Measurements from ENCODE around the gene ZCCHC9. TPM values are rescaled to one million over a fixed set of nuclear protein-coding genes. Genes with fewer than 3 reads are reported as not detected.

Gene ZCCHC9
- total RNA-seq, 6 donors from 2014 or later: 14.7 to 35.6 (median 18.3) TPM

DNA sequence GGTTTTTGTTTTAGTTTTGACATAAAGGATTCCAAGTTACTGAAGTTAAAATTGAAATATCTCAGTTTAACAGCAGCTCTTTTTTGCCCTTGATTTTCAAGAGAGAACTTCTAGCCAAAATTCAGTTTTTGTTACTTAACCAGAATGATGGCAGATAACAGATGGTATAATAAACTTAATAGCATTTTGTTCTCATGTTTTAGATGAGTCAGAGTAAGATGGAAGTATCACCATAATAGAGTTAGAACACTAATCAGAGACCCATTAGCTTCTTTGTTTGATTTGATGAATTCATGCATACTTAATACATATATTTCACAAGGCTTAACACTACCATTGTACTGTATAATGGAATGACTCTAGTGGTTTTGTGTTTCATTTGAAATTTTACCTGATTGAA lies 11.9 kb downstream of the ZCCHC9 start:
- TF ChIP-seq, protein P1, sequence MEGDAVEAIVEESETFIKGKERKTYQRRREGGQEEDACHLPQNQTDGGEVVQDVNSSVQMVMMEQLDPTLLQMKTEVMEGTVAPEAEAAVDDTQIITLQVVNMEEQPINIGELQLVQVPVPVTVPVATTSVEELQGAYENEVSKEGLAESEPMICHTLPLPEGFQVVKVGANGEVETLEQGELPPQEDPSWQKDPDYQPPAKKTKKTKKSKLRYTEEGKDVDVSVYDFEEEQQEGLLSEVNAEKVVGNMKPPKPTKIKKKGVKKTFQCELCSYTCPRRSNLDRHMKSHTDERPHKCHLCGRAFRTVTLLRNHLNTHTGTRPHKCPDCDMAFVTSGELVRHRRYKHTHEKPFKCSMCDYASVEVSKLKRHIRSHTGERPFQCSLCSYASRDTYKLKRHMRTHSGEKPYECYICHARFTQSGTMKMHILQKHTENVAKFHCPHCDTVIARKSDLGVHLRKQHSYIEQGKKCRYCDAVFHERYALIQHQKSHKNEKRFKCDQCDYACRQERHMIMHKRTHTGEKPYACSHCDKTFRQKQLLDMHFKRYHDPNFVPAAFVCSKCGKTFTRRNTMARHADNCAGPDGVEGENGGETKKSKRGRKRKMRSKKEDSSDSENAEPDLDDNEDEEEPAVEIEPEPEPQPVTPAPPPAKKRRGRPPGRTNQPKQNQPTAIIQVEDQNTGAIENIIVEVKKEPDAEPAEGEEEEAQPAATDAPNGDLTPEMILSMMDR (IDR thresholded peaks at IDR 0.05): no peak
- no peak for TF ChIP-seq EP300 (IDR thresholded peaks at IDR 0.05)
- no peak for TF ChIP-seq POLR2AphosphoS5 (IDR thresholded peaks at IDR 0.05)
- TF ChIP-seq POLR2A (IDR thresholded peaks at IDR 0.05): no peak
- no peaks in the 10 kb centered on the region for H3K27me3 ChIP-seq
- no peak for DNase-seq
- H3K4me1 ChIP-seq: no peaks in the 10 kb centered on the region
- no peaks in the 10 kb centered on the region for H3K9me3 ChIP-seq
- no peak overlapping the region for H3K27ac ChIP-seq
- H3K4me3 ChIP-seq: no peak overlapping the region
- peaks cover 12 to 52% (median 23%) of the 10 kb centered on the region in 4 donors for H3K36me3 ChIP-seq
- no peak for ATAC-seq (ENCODE audit: low FRiP score in 2 of 2)

DNA sequence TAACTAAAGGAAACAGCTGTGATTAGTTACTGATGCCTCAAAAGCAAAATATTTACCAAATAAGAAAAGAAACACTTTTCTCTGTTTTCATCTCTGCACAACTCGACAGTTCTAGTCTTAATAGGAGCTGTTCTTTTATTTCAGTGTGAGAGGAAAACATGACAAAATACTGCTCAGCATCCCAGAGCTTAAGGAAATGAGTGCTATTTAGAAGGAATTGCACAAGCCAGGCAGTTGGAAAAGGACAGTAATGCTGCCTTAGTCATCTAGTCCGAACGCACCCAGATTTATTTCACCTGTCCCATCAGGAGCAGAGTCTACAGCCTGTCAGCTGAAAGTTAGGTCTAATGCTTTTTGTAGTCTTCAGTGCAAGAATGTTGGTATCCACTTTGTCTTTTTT lies 12.3 kb downstream of the ZCCHC9 start:
- WGBS, 2 donors: 83 to 96% methylated on average over 3 of the region's 3 CpGs
- Histone ChIP-seq H3K4me3 (no peak overlapping the region), H3K36me3 (peaks cover 12 to 52% (median 23%) of the 10 kb centered on the region in 4 donors), H3K4me1 (no peaks in the 10 kb centered on the region), H3K27ac (no peak overlapping the region), H3K9me3 (no peaks in the 10 kb centered on the region), H3K27me3 (no peaks in the 10 kb centered on the region)
- TF ChIP-seq POLR2A (IDR thresholded peaks at IDR 0.05) (no peak), EP300 (IDR thresholded peaks at IDR 0.05) (no peak), POLR2AphosphoS5 (IDR thresholded peaks at IDR 0.05) (no peak)
- TF ChIP-seq, protein P1 (IDR thresholded peaks at IDR 0.05): no peak
- DNase-seq: no peak
- no peak for ATAC-seq (ENCODE audit: low FRiP score in 2 of 2)

DNA sequence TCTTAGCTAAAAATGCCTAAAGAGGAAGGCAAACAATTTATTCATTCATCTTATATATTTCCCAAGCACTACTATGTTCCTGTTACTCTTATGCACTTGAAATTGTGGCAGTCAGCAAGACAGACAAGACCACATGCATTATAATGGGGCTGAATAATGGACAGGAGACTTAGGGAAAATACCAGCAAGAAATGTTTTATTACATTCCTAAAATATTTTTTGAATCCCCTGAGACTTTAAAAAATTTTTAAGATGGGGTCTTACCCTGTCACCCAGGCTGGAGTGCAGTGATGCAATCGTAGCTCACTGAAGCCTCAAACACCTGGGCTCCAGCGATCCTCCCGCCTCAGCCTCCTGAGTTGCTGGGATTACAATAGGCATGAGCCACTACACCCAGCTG lies 13.2 kb downstream of the ZCCHC9 start:
- no peak for ATAC-seq (ENCODE audit: low FRiP score in 2 of 2)
- peaks cover 9 to 47% (median 21%) of the 10 kb centered on the region in 4 donors for H3K36me3 ChIP-seq
- no peaks in the 10 kb centered on the region for H3K27me3 ChIP-seq
- WGBS, 2 donors: 96 to 100% methylated on average over 3 of the region's 3 CpGs
- H3K4me3 ChIP-seq: no peak overlapping the region
- no peaks in the 10 kb centered on the region for H3K9me3 ChIP-seq
- no peak for DNase-seq
- TF ChIP-seq POLR2A (IDR thresholded peaks at IDR 0.05) (no peak), EP300 (IDR thresholded peaks at IDR 0.05) (no peak), POLR2AphosphoS5 (IDR thresholded peaks at IDR 0.05) (no peak)
- TF ChIP-seq, protein P1 (IDR thresholded peaks at IDR 0.05): no peak
- H3K4me1 ChIP-seq: no peaks in the 10 kb centered on the region
- no peak overlapping the region for H3K27ac ChIP-seq

DNA sequence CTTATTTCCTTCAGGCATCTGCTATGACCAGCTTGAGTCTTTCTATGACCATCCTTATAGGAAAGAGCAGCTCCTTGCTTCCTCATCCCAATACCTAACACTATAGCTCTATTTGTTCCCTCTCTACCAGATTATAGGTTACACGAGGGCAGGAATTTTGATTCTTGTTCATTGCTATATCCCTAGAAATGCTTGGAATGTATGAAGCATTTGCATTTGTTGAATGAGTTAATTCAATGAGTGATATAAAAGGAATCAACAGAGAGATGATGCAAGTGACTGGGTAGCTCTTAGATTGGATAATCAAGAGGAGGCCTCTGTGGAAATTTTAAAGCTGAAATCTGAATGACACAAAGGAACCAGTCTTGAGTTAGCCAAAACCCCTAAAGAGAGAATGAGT lies 13.9 kb downstream of the ZCCHC9 start:
- Histone ChIP-seq H3K36me3 (peaks cover 8 to 40% (median 21%) of the 10 kb centered on the region in 4 donors), H3K27ac (no peak overlapping the region), H3K9me3 (no peaks in the 10 kb centered on the region), H3K4me1 (no peaks in the 10 kb centered on the region), H3K27me3 (no peaks in the 10 kb centered on the region), H3K4me3 (no peak overlapping the region)
- no peak for ATAC-seq (ENCODE audit: low FRiP score in 2 of 2)
- DNase-seq: no peak
- no peak for TF ChIP-seq EP300 (IDR thresholded peaks at IDR 0.05)
- TF ChIP-seq POLR2AphosphoS5 (IDR thresholded peaks at IDR 0.05): no peak
- no peak for TF ChIP-seq POLR2A (IDR thresholded peaks at IDR 0.05)
- TF ChIP-seq, protein P1 (IDR thresholded peaks at IDR 0.05): no peak
- WGBS, 2 donors: 80 to 88% methylated on average over 1 of the region's 1 CpG

DNA sequence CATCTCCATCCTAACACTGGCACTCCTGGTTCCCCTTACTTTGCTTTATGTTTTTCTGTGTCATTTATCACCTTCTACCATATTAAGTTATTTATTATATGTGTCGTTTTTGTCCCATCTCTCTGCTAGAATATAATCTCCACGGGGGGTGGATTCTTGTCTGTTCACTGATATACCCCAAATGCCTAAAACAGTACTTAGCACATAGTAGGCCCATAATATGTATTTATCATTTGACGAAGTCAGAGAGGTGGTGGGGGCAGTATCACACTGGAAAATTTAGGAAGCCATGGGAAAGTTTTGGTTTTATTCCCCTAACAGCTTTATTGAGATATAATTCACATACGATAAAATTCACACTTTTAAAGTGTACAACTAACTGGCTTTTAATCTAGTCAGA lies 14.4 kb downstream of the ZCCHC9 start:
- TF ChIP-seq, protein P1 (IDR thresholded peaks at IDR 0.05): no peak
- Histone ChIP-seq H3K36me3 (peaks cover 8 to 35% (median 21%) of the 10 kb centered on the region in 4 donors), H3K27ac (no peak overlapping the region), H3K9me3 (no peaks in the 10 kb centered on the region), H3K4me1 (no peaks in the 10 kb centered on the region), H3K4me3 (no peak overlapping the region), H3K27me3 (no peaks in the 10 kb centered on the region)
- DNase-seq (no peak), ATAC-seq (ENCODE audit: low FRiP score in 2 of 2) (no peak)
- WGBS, 2 donors: 93 to 95% methylated on average over 4 of the region's 4 CpGs
